HG02571 (cell line): ENCODE results near the gene HORMAD2.
"Not testable (repeated sequence)": the region's sequence is repeated elsewhere in the genome, so short reads cannot be mapped to it uniquely, and the experiment has no call there.

Source experiments
- ATAC-seq: cut with Tn5 transposase; IDR thresholded peaks from one replicate; pipeline ENCODE4 v1.9.1; 2021; ENCODE audit warnings: mild to moderate bottlenecking, moderate library complexity; ENCODE audit not compliant: unreplicated experiment

The HORMAD2 gene

GRCh38 chr22:30056015-30056414, 24.2 kb upstream of the HORMAD2 start:
- no peak for ATAC-seq

GRCh38 chr22:30057375-30057774, 22.9 kb upstream of the HORMAD2 start:
- ATAC-seq, result no peak

- not testable (repeated sequence) for ATAC-seq
These were observed 20.8 kb upstream of the HORMAD2 start for GRCh38 chr22:30059346-30060020.

GRCh38 chr22:30061094-30061493, 19.2 kb upstream of the HORMAD2 start:
- ATAC-seq, result not testable (repeated sequence)

- ATAC-seq, result no peak
These were observed 18.0 kb upstream of the HORMAD2 start for GRCh38 chr22:30062259-30062658.

- no peak for ATAC-seq
These were observed 17.3 kb upstream of the HORMAD2 start for GRCh38 chr22:30062950-30063349.

- no peak for ATAC-seq
These were observed 16.1 kb upstream of the HORMAD2 start for GRCh38 chr22:30064172-30064571.

- ATAC-seq, result no peak
These were observed 6.5 kb upstream of the HORMAD2 start for GRCh38 chr22:30073743-30074142.

- no peak for ATAC-seq
These were observed 6.1 kb upstream of the HORMAD2 start for GRCh38 chr22:30074147-30074546.

- ATAC-seq, result no peak
These were observed 5.3 kb upstream of the HORMAD2 start for GRCh38 chr22:30074994-30075393.

GRCh38 chr22:30077279-30077880, 2.9 kb upstream of the HORMAD2 start:
- ATAC-seq, result no peak

GRCh38 chr22:30078320-30079311, 1.6 kb upstream of the HORMAD2 start:
- no peak for ATAC-seq

GRCh38 chr22:30080805-30081204, 541 bp downstream of the HORMAD2 start:
- ATAC-seq, result no peak

GRCh38 chr22:30086496-30086895, 6.2 kb downstream of the HORMAD2 start:
- no peak for ATAC-seq

GRCh38 chr22:30087037-30087436, 6.8 kb downstream of the HORMAD2 start:
- not testable (repeated sequence) for ATAC-seq

GRCh38 chr22:30087611-30088010, 7.3 kb downstream of the HORMAD2 start:
- ATAC-seq, result no peak

- no peak for ATAC-seq
These were observed 8.2 kb downstream of the HORMAD2 start for GRCh38 chr22:30088468-30088867.

GRCh38 chr22:30089655-30089974, 9.4 kb downstream of the HORMAD2 start:
- ATAC-seq, result no peak

GRCh38 chr22:30092686-30093085, 12.4 kb downstream of the HORMAD2 start:
- ATAC-seq, result no peak

GRCh38 chr22:30094804-30095203, 14.5 kb downstream of the HORMAD2 start:
- no peak for ATAC-seq

GRCh38 chr22:30097861-30098260, 17.6 kb downstream of the HORMAD2 start:
- ATAC-seq, result no peak

- not testable (repeated sequence) for ATAC-seq
These were observed 20.5 kb downstream of the HORMAD2 start for GRCh38 chr22:30100770-30101169.
